HL-60 (cell line): ENCODE results near the gene PIP5KL1.
A peak's percentile ranks its signal among the peaks of the same experiment; 100 is the strongest.

Experiments
- DNase-seq, 2 experiments: peaks; one replicate each; pipeline ENCODE4 v3.0.0-alpha.2; 2010 to 2020; ENCODE audit warnings: low read depth in 1 of 2, low spot score in 1 of 2
- H3K27ac ChIP-seq: fragments of 250-450 bp; sonication (Bioruptor Pico); replicated peaks from 2 replicates; pipeline ENCODE4 v1.5.1; 2020; ENCODE audit warnings: mild to moderate bottlenecking, moderate library complexity
- H3K27me3 ChIP-seq: fragments of 250-450 bp; sonication (Bioruptor Pico); 2 replicates; pipeline ENCODE4 v1.5.1; 2021; ENCODE audit warnings: mild to moderate bottlenecking, moderate library complexity; ENCODE audit not compliant: insufficient read depth, poor library complexity, severe bottlenecking
- H3K4me3 ChIP-seq: replicated peaks from 2 replicates; pipeline ENCODE4 v1.5.1; 2011; ENCODE audit warnings: mild to moderate bottlenecking, control low read depth, low read length; ENCODE audit not compliant: insufficient read depth
- CTCF ChIP-seq: IDR thresholded peaks from one replicate; pipeline ENCODE4 v1.5.1; 2011; ENCODE audit warnings: low read length, control low read depth, inconsistent platforms; ENCODE audit not compliant: insufficient read depth
- GABPA ChIP-seq: IDR thresholded peaks from 2 replicates; pipeline ENCODE4 v1.6.1; 2012; ENCODE audit warnings: low read depth
- POLR2AphosphoS5 ChIP-seq: IDR thresholded peaks from 2 replicates; pipeline ENCODE4 v1.6.1; 2012; ENCODE audit warnings: low read depth
- REST ChIP-seq: IDR thresholded peaks from 2 replicates; pipeline ENCODE4 v1.6.1; 2012; ENCODE audit warnings: low read depth; ENCODE audit not compliant: insufficient replicate concordance
- SPI1 ChIP-seq: IDR thresholded peaks from 2 replicates; pipeline ENCODE4 v1.6.1; 2012; ENCODE audit warnings: low read depth, mild to moderate bottlenecking, borderline replicate concordance

PIP5KL1 gene

GRCh38 chr9:127979015-127979332, 48.4 kb upstream of the PIP5KL1 start:
- Histone ChIP-seq H3K27ac (no peak overlapping the region), H3K27me3 (no peaks in the 10 kb centered on the region), H3K4me3 (no peak overlapping the region)
- no peak for DNase-seq
- TF ChIP-seq SPI1 (no peak), GABPA (no peak), REST (no peak), CTCF (no peak), POLR2AphosphoS5 (no peak)

- TF ChIP-seq GABPA (no peak), SPI1 (peak; percentile 23; the same call in 1 of the 2 replicates)
- Histone ChIP-seq H3K27me3 (no peaks in the 10 kb centered on the region), H3K4me3 (no peak overlapping the region), H3K27ac (no peak overlapping the region)
- no peak for DNase-seq
Observed at GRCh38 chr9:127977884-127978647, 47.5 kb upstream of the PIP5KL1 start.

DNA sequence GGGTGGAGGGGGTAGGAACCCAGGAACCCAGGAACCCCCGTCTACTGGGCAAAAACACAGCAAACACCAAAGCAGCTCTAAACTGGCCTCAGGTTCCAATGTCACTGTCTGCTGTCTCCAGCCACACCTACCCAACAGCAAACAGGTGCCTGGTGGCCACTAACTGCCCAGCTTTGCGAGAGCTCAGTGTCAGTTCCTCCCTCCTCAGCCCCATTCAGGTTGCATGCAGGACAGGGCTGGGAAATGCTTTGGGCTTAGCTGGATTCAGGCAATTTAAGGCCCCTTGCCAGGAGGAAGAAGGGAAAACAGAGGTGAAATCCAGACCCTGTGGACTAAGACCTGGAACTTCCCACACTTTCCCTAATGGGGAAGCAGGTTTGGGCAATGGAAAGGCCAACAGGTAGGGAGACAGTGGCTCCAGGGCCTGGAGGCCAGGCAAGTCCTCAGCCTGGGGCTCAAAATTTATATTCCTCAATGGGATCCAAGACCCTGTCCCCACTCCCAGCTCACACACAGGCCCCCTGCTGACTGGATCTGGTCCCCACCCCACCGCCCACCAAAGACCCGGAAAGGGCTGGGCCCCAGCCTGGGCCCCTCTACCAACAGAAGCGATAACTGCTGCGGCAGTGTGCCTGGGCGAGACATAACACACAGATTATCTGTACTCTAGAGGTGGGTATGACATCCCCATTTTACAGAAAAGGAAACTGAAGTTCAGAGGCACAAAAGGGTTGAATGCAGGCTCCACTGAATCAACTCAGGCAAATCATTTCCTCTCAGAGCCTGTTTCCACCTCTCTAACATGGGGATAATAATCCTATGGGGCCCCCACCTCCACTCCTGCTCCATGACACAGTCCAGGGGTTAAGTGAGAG, 46.7 kb upstream of the PIP5KL1 start:
- TF ChIP-seq CTCF (no peak), SPI1 (no peak), REST (no peak), POLR2AphosphoS5 (no peak), GABPA (no peak)
- no peak overlapping the region for H3K27ac ChIP-seq
- DNase-seq = no peak
- H3K4me3 ChIP-seq = no peak overlapping the region
- no peaks in the 10 kb centered on the region for H3K27me3 ChIP-seq

DNA sequence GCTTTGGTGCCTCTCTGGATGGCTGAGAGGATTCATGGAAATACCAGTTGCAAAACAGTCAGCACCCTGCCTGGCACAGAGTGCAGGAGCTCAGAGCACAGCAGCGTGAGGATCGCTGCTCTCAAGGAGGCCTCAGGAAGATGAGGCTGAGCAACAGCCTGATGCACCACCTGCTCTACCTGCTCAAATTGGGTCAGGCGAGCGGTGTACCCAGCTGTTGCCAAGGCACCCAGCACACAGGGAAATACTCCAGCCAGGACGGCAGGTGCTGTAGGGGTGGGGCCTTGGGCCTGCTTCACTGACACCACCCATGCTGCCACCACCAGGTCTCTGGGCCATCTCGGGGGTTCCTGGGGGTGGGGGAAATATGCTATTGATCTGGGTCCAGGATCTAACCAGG, 45.9 kb upstream of the PIP5KL1 start:
- Histone ChIP-seq H3K4me3 (no peak overlapping the region), H3K27ac (no peak overlapping the region), H3K27me3 (no peaks in the 10 kb centered on the region)
- TF ChIP-seq SPI1 = no peak
- no peak for DNase-seq
